HEK293 (cell line): ENCODE measurements around the gene PUM1.

Source experiments
- BCL11A ChIP-seq: fragments of 450-650 bp; formaldehyde crosslinking; IDR thresholded peaks from 2 replicates; pipeline ENCODE4 v1.5.1; 2016; ENCODE audit warnings: low read depth, missing biosample characterization, missing genetic modification characterization
- GLI4 ChIP-seq: fragments of 450-650 bp; formaldehyde crosslinking; IDR thresholded peaks from 2 replicates; pipeline ENCODE4 v1.5.1; 2016; ENCODE audit warnings: missing biosample characterization, missing genetic modification characterization
- GLIS1 ChIP-seq: fragments of 450-650 bp; formaldehyde crosslinking; IDR thresholded peaks from 2 replicates; pipeline ENCODE4 v1.5.1; 2016; ENCODE audit warnings: missing biosample characterization, missing genetic modification characterization
- PRDM10 ChIP-seq: fragments of 450-650 bp; formaldehyde crosslinking; IDR thresholded peaks from 2 replicates; pipeline ENCODE4 v1.5.1; 2016; ENCODE audit warnings: missing biosample characterization, missing genetic modification characterization
- WT1 ChIP-seq: fragments of 450-650 bp; formaldehyde crosslinking; IDR thresholded peaks from 2 replicates; pipeline ENCODE4 v1.5.1; 2016; ENCODE audit warnings: missing biosample characterization, missing genetic modification characterization
- TF ChIP-seq, protein P1 (sequence below): fragments of 450-650 bp; formaldehyde crosslinking; IDR thresholded peaks from 2 replicates; pipeline ENCODE4 v1.5.1; 2016; ENCODE audit warnings: missing biosample characterization, missing genetic modification characterization
- TF ChIP-seq, protein P2 (sequence below): fragments of 450-650 bp; formaldehyde crosslinking; IDR thresholded peaks from 2 replicates; pipeline ENCODE4 v1.5.1; 2016; ENCODE audit warnings: missing biosample characterization, missing genetic modification characterization

GRCh38 chr1:30887485-30888315 is 177.8 kb downstream of the PUM1 start:
- TF ChIP-seq, protein P1, sequence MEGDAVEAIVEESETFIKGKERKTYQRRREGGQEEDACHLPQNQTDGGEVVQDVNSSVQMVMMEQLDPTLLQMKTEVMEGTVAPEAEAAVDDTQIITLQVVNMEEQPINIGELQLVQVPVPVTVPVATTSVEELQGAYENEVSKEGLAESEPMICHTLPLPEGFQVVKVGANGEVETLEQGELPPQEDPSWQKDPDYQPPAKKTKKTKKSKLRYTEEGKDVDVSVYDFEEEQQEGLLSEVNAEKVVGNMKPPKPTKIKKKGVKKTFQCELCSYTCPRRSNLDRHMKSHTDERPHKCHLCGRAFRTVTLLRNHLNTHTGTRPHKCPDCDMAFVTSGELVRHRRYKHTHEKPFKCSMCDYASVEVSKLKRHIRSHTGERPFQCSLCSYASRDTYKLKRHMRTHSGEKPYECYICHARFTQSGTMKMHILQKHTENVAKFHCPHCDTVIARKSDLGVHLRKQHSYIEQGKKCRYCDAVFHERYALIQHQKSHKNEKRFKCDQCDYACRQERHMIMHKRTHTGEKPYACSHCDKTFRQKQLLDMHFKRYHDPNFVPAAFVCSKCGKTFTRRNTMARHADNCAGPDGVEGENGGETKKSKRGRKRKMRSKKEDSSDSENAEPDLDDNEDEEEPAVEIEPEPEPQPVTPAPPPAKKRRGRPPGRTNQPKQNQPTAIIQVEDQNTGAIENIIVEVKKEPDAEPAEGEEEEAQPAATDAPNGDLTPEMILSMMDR = no peak
- TF ChIP-seq GLI4 (tag by site-specific recombination) = no peak
- no peak for TF ChIP-seq GLIS1 (tag by site-specific recombination)
- no peak for TF ChIP-seq BCL11A
- TF ChIP-seq, protein P2, sequence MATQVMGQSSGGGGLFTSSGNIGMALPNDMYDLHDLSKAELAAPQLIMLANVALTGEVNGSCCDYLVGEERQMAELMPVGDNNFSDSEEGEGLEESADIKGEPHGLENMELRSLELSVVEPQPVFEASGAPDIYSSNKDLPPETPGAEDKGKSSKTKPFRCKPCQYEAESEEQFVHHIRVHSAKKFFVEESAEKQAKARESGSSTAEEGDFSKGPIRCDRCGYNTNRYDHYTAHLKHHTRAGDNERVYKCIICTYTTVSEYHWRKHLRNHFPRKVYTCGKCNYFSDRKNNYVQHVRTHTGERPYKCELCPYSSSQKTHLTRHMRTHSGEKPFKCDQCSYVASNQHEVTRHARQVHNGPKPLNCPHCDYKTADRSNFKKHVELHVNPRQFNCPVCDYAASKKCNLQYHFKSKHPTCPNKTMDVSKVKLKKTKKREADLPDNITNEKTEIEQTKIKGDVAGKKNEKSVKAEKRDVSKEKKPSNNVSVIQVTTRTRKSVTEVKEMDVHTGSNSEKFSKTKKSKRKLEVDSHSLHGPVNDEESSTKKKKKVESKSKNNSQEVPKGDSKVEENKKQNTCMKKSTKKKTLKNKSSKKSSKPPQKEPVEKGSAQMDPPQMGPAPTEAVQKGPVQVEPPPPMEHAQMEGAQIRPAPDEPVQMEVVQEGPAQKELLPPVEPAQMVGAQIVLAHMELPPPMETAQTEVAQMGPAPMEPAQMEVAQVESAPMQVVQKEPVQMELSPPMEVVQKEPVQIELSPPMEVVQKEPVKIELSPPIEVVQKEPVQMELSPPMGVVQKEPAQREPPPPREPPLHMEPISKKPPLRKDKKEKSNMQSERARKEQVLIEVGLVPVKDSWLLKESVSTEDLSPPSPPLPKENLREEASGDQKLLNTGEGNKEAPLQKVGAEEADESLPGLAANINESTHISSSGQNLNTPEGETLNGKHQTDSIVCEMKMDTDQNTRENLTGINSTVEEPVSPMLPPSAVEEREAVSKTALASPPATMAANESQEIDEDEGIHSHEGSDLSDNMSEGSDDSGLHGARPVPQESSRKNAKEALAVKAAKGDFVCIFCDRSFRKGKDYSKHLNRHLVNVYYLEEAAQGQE (tag by site-specific recombination) = no peak
- TF ChIP-seq PRDM10 (tag by site-specific recombination) = peak; percentile 38
- no peak for TF ChIP-seq WT1 (tag by site-specific recombination)
